A673 (cell line): ENCODE measurements around the gene TENM3. TPM values are rescaled to one million over a fixed set of nuclear protein-coding genes. Genes with fewer than 3 reads are reported as not detected.

Experiments used
- BruUV-seq: library from RNA; stranded (reverse); fragments of 400-500 nt; replicated peaks from 2 replicates; lab custom pipeline; 2021; lab: Mats Ljungman, UMichigan
- CTCF ChIA-PET: fragments of 300-600 bp; sonication (Branson Sonifier 250); formaldehyde crosslinking; loops from one replicate; lab custom pipeline; 2022; ENCODE audit warnings: antibody characterized with exemption; lab: Charles Lee
- POLR2A ChIA-PET: fragments of 300-600 bp; sonication (Branson Sonifier 250); formaldehyde crosslinking; loops from one replicate; lab custom pipeline; 2022; ENCODE audit warnings: antibody characterized with exemption; ENCODE audit not compliant: low non-redundant PET; lab: Charles Lee
- DNase-seq: peaks from one replicate; pipeline ENCODE4 v3.0.0-alpha.2; 2015; ENCODE audit warnings: low spot score
- H3K27ac ChIP-seq: fragments of 200-600 bp; sonication (generic); 2 replicates; pipeline ENCODE4 v1.5.1; 2016; ENCODE audit warnings: mixed run types, low read depth, mild to moderate bottlenecking, mixed read lengths, antibody characterized with exemption, low read length; ENCODE audit not compliant: poor library complexity, severe bottlenecking
- H3K27me3 ChIP-seq: fragments of 200-600 bp; sonication (generic); replicated peaks from 2 replicates; pipeline ENCODE4 v1.6.1; 2017; ENCODE audit warnings: mixed run types, low read depth, mild to moderate bottlenecking, mixed read lengths, antibody characterized with exemption, low read length; ENCODE audit not compliant: insufficient read depth, poor library complexity
- H3K36me3 ChIP-seq: fragments of 200-600 bp; sonication (generic); 2 replicates; pipeline ENCODE4 v1.6.1; 2016; ENCODE audit warnings: mixed run types, mild to moderate bottlenecking, mixed read lengths, antibody characterized with exemption, low read length; ENCODE audit not compliant: insufficient read depth, poor library complexity, severe bottlenecking
- H3K4me1 ChIP-seq: fragments of 200-600 bp; sonication (generic); 2 replicates; pipeline ENCODE4 v1.6.1; 2017; ENCODE audit warnings: mixed run types, mild to moderate bottlenecking, mixed read lengths, antibody characterized with exemption, low read length; ENCODE audit not compliant: insufficient read depth, poor library complexity, severe bottlenecking
- H3K4me3 ChIP-seq: fragments of 200-600 bp; sonication (generic); 2 replicates; pipeline ENCODE4 v1.5.1; 2016; ENCODE audit warnings: low read depth, mixed run types, mild to moderate bottlenecking, mixed read lengths, low read length; ENCODE audit not compliant: poor library complexity, severe bottlenecking
- H3K9me3 ChIP-seq: fragments of 200-600 bp; sonication (generic); 2 replicates; pipeline ENCODE4 v1.6.1; 2016; ENCODE audit warnings: mixed run types, low read depth, mild to moderate bottlenecking, mixed read lengths, antibody characterized with exemption, low read length; ENCODE audit not compliant: poor library complexity, severe bottlenecking
- CTCF ChIP-seq: fragments of 300-800, 200-600 bp; sonication (generic); conservative IDR thresholded peaks from 2 replicates; pipeline ENCODE4 v1.5.1; 2017; ENCODE audit warnings: low read depth, mild to moderate bottlenecking, antibody characterized with exemption, low read length, moderate library complexity, mixed read lengths
- EZH2 ChIP-seq: fragments of 200-600 bp; sonication (generic); IDR thresholded peaks from 2 replicates; pipeline ENCODE4 v1.6.1; 2017; ENCODE audit warnings: borderline replicate concordance, low read depth, mild to moderate bottlenecking, mixed read lengths, antibody characterized with exemption, low read length; ENCODE audit not compliant: poor library complexity, severe bottlenecking
- intact Hi-C: fragments of 100-400 bp; cut with micrococcal nuclease; formaldehyde crosslinking; loops from one replicate; pipeline ENCODE4 v1.10.0; 2022; ENCODE audit not compliant: unreplicated experiment
- total RNA-seq: library from RNA; stranded (reverse); gene quantifications from 2 replicates; pipeline ENCODE4 v1.2.3, GENCODE V29; 2021

The TENM3 gene
- total RNA-seq, 1 experiment from 2014 or later, result 26.4 TPM

GRCh38 chr4:182827954-182828353 lies 584.8 kb downstream of the TENM3 start:
- ChIA-PET CTCF (interaction anchor here (0.6 kb wide), 1 partner anchor 1228 kb away, joined by 4 read pairs; no protein-coding TSS in a partner anchor), POLR2A (no interaction called here)
- TF ChIP-seq CTCF, result no peak
- TF ChIP-seq EZH2, result no peak
- no peak overlapping the region for H3K27ac ChIP-seq
- no peak overlapping the region for H3K4me3 ChIP-seq
- peaks cover 5% of the 10 kb centered on the region for H3K27me3 ChIP-seq
- no peaks in the 10 kb centered on the region for H3K36me3 ChIP-seq
- H3K4me1 ChIP-seq, result no peaks in the 10 kb centered on the region
- BruUV-seq, result no TSS peak
- no peaks in the 10 kb centered on the region for H3K9me3 ChIP-seq
- intact Hi-C loops, result no loop called here
- no peak for DNase-seq

DNA sequence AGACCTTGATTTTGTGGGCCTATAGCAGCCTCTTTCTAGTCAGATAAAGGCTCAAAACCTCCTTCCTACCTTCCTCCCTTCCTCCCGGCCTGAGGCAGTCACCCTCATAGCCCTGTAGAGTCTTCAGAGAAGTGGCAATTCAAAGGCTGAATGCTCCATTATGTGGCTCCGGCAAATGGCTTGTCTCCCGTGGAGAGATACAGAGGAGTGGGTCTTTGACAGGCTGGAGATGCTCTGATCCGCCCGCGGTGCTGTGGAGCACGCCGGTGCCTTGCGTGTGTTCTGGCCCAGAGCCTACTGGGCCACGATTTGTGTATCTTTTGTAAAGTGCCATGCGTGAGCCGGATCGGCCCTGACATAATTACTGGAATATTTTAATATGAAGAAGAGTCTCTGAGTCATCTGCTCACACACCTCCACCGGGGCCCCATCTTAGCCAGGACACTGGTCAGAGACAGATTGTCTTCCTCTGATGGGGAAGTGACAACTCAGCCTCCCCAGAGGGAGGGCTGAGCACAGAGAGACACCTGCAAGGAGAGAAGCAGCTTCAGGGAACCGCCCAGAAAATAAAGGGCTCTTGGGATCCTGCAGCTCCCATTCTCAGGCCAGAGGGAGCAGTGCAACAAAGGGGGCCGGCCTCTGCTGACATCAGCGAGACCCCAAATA lies 585.3 kb downstream of the TENM3 start:
- peaks cover 5% of the 10 kb centered on the region for H3K27me3 ChIP-seq
- CTCF ChIA-PET, result no interaction called here
- no peak for DNase-seq
- POLR2A ChIA-PET, result no interaction called here
- H3K36me3 ChIP-seq, result no peaks in the 10 kb centered on the region
- no peaks in the 10 kb centered on the region for H3K9me3 ChIP-seq
- H3K4me1 ChIP-seq, result no peaks in the 10 kb centered on the region
- TF ChIP-seq CTCF, result no peak
- no peak for TF ChIP-seq EZH2
- H3K27ac ChIP-seq, result no peak overlapping the region
- no peak overlapping the region for H3K4me3 ChIP-seq
- no TSS peak for BruUV-seq
- intact Hi-C loops, result no loop called here

GRCh38 chr4:182829196-182829595 lies 586.0 kb downstream of the TENM3 start:
- ChIA-PET CTCF (no interaction called here), POLR2A (no interaction called here)
- H3K4me1 ChIP-seq, result no peaks in the 10 kb centered on the region
- no TSS peak for BruUV-seq
- no peak overlapping the region for H3K27ac ChIP-seq
- no peak overlapping the region for H3K4me3 ChIP-seq
- no peaks in the 10 kb centered on the region for H3K36me3 ChIP-seq
- DNase-seq, result no peak
- peaks cover 5% of the 10 kb centered on the region for H3K27me3 ChIP-seq
- intact Hi-C loops, result no loop called here
- no peaks in the 10 kb centered on the region for H3K9me3 ChIP-seq
- no peak for TF ChIP-seq CTCF
- TF ChIP-seq EZH2, result no peak
